OCI-M1 (cell line): Measurements from ENCODE around the gene LCE2D.
"Not testable (repeated sequence)": the region's sequence is repeated elsewhere in the genome, so short reads cannot be mapped to it uniquely, and the experiment has no call there.

Source experiments
- DNase-seq: peaks from one replicate; lab custom pipeline; 2025; lab: John Stamatoyannopoulos, UW

Gene LCE2D, protein sequence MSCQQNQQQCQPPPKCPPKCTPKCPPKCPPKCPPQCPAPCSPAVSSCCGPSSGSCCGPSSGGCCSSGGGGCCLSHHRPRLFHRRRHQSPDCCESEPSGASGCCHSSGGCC

DNA sequence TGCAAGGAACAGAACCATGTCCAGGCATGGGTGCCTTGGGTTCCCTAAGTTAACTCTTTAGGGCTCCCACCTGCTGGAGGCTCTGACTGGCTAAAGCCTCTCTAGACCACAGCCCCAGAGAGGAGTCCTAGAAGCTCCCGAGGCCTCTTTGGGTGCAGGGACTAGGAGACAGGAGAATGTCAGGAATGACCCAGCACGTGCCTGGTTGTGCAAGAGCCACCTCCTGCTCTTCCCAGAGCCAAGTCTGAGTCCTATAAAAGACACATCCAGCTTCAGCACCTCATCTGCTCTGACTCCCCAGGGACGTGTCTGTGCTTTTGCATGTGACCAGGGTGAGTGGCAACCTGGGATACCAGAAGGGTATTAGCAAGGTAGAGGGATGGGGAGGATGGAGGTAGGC, at the start of gene LCE2D:
TSS of gene LCE2D (plus strand) at position 283 of the 400 bp plus-strand sequence. CDS start 726 bp downstream, outside the sequence.
- DNase-seq = no peak

DNA sequence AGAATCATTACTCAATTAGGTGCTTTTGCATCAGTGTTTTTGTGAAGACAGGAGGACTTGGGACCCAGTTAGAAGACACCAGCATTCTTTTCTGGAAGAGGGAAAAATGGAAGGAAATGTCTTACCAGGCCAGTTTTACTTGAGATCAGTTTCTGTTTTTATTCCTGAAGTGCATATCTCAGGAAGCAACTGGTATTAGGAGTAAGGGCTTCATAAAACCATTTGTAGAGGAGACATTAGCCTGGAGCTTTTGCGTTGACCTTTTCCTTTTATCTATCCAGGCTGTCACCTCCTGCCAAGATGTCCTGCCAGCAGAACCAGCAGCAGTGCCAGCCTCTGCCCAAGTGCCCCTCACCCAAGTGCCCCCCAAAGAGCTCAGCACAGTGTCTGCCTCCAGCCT, 49.7 kb upstream of the LCE2D start, which contains the start of gene LCE3B:
TSS of gene LCE3B (plus strand) at position 301 of the 400 bp plus-strand sequence. CDS start at position 301, 0 bp downstream.
- DNase-seq = no peak

DNA sequence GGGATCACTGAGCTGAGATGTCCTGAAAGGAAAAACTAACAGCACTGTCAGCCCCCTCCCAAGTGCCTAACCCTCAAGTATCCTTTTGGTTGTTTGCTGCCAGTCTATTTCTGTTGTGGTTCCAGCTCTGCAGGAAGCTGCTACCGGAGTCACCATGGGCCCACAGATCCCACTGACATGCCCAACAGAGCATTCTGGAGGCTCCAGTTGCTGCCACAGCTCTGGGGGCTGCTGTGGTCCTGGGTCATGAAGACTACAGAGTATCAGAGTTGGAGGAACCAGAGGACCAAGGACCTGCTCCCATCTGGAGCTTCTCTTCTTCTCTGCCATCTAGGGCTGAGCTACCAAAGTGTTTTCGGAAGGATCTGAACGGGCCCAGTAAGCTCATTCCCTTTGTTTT, 41.2 kb upstream of the LCE2D start:
- DNase-seq = no peak

DNA sequence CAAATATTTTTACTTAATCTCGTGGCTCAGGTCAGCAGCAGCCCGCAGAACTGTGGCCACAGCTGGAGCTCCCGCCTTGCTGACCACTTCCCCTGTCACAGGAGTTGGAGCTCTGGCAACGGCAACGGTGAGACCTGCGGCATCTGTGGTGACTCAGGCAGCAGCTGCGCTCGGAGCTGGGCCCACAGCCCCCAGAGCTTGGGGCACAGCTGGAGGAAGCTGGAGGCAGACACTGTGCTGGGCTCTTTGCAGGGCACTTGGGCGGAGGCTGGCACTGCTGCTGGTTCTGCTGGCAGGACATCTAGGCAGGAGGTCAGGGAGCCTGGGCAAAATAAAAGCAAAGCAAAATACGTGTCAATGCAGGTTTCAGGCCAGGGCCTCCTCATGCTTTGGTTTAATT, 40.4 kb upstream of the LCE2D start, which contains the start of gene LCE3A:
TSS of gene LCE3A (minus strand) at position 301 of the 400 bp plus-strand sequence. CDS start at position 301, 0 bp downstream.
- DNase-seq = peak; percentile 84

DNA sequence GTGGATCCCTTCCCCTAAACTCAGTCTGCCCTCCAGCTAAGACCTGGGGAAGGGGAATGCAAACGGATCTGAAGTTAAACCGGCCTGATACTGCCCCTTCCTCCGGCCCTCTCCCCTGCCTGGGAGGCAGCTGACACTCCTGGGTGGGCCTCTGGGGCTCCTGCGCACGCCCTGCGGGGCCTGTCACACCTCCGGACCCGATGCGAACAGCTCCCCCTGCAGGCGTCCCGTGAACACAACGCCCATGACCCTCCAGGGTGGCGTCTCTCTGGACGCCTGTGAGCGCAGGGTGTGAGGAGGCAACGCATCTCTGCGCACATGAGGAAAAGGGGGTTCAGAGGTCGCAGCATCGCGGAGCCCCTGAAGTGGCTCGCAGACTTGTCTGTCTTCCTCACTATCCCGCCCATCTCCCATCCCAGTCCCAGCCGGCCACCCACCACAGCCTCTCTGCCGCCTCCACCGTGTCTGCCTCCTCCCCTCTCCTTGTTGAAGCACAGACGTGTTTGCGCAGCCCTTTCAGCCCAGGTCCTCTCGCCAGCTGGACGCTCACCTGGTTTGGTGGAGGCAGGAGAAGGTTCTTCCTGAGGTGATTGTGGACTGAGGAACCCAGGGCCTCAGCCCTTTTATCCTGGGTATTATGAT, 39.9 kb upstream of the LCE2D start:
- DNase-seq = no peak

DNA sequence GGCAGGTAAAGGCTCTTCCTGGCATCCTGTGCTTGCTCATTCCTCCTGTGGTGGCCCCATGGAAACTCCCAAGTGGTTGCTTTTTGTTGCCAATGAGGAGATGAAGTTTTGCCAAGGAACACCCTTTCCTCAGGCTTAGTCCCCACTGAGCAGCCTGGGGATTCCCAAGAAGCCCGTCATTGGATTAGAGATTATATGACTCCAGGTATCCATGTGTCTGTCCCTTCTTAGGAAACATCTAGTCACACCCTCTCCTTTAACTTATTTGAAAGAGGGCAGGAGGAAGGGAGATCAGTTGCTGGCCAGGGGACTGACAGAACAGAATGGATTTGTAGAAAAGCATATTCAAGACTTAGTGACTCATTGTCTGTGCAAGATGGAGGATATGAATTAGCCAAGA, 36.4 kb upstream of the LCE2D start:
- DNase-seq = no peak

DNA sequence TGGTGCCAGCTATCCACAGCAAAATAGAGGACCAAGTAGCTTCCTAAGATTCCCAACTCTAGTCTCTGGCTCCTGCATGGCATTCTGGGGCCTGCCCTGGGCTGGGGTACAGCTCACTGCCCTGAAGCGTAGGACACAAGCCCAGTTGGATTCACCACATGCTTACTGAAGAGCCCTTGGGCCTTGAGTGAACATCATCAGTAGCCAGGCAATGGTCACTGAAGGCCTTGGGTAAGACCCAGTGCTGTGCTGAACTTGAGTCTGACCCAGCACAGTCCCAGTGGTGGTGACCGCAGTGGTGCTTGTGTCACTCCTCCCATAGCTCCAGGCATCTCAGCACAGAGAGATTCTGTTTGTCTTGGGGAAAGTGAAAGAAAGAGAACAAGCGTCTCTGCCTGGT, 32.6 kb upstream of the LCE2D start:
- DNase-seq = no peak

DNA sequence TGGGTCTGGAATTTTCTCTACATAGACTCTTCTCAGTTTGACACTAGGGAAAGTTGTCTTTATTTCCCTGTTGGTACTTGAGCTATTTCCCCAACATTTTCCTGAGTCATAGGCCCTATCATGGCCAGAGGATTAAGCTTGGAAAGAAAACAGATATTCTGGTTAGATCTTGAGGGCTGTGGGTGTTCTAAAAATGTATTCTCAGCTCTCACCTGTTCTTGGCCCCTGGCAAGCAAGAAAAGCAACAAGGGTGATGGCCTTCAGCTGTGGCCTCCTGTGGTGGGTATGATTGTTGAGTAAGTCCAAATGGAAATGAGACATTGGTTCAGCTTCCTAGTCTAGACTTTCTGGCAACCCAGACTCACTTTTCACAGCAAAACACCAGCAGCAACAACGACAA, 22.8 kb upstream of the LCE2D start:
- no peak for DNase-seq

DNA sequence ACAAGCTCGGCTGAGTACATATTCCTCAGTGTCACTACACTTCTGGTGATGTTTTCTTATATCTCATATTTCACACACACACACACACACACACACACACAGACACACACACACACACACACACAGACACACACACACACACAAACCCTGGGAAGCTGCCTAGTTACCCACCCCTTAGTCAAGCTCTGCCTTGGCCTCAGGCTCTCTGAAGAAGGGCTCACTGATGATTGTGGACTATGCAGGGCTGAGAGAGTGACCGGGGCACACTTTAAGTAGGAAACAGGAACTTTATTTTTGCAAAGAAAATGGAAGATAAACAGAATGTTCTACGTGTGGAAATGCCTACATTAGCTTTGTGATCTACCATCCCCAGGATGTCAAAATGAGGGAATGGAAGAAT, 19.2 kb upstream of the LCE2D start:
- DNase-seq = no peak

DNA sequence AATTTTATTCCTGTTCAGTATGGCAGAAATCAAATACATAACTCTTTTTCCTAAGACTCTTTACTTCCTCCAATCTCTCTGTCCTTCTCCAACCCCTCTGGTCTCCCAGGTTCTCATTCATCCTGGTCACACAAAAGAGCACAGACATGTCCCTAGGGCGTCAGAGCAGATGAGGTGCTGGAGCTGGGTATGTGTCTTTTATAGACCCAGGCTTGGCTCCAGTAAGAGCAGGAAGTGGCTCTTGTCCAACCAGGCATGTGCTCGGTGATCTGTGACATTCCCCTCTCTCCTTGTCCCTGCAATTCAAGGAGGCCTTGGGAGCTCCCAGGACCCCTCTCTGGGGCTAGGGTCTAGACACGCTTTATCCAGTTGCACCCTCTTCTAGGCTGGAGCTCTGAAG, 18.0 kb upstream of the LCE2D start:
- DNase-seq = no peak

DNA sequence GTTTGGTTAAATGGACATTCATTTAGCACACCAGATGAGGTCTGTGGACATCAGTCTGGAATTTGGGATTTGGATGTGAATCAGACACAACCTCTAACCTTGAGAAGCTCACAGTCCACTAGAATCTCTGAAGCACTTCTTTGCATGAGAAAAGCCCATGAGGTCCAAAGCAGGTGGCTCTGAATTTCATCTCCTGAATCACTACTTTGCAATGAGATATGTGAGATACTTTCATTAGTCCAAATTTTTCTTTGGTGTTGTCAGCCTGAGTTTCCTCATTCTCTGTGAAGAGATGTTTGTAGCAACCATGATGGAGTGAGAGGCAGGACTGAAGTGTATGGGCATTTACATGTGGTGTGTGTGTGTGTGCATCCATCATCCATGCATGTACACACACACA, 16.5 kb upstream of the LCE2D start:
- no peak for DNase-seq

DNA sequence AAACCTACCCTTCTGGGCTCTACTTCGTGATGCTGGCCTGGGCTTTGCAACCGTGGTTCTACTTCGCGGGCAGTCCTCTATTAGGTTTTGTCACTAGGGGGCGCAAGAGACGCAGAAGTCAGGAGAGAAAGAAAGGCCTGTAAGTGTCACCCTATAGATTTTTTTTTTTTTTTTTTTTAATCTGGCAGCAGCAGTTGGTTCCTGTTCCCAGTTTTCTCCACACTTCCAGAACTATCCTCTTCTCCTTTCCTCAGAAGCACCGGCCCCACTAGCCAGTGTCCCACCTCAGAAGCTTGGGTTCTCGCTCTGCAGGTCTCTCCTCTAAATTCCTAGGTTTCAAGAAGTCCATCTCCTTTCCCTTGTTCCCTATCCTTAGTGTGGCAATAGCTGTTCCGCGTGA, 9.1 kb upstream of the LCE2D start:
- DNase-seq = peak; percentile 87

DNA sequence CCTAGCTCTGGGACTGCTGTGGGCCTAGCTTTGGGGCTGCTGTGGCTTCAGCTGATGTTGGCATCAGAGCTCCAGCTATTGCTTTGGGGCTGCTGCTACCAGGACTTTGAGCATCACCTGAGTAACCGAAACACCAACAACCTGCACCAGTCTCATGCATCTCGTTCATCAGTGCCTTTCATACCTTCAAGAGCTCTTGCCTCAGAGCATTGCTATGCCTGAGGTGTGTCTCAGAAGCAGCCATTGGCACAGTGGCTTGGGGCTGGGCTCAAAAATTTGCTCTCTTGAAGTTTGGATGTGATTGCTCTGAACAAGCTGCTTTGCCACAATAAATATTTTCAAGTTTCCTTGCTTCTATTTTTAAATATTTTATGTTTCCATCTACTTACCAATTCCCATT, 6.7 kb upstream of the LCE2D start:
- DNase-seq = no peak

DNA sequence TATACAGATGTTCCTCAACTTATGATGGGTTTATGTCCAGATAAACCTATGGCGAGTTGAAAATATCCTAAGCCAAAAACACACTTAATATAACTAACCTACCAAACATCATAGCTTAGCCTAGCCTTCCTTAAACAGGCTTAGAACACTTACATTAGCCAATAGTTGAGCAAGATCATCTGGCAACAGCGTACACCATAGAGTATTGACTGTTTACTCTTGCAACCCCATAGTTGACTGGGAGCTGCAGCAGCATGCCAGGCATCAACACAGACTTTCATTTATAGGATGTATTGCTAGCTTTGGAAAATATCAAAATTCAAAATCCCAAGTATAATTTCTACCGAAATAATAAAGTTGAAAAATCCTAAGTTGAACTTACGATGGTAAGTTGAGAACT, 5.5 kb upstream of the LCE2D start:
- DNase-seq = no peak

DNA sequence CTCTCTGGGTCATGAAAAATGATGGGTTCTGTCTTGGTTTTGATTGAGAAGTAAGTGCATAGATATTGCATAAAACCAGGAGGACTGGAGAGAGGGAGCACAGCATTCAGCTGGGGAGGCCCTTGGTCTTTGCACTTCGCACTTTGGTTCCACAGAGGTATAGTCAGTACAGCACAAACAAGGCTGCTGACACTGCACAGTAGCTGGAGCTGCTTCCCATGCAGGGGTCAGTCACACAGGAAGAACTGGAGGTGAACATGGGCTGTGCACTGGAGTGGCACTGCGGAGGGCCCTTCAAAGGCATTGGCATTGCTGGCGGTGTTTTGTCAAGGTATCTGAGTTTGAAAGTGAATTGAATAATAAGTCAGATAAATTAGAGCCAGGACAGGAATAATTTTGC, 4.5 kb upstream of the LCE2D start:
- DNase-seq = no peak

DNA sequence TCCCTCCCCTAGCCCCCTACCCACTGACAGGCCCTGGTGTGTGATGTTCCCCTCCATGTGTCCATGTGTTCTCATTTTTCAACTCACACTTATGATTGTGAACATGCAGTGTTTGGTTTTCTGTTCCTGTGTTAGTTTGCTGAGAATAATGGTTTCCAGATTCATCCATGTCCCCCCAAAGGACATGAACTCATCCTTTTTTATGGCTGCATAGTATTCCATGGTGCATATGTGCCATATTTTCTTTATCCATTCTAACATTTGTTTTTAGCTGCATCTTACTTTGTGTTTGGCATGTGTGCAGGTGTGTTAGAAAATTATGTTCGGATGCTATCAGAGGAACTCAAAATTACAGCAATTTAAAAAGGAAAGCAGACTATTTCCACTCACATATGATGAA, 3.0 kb downstream of the LCE2D start:
- DNase-seq = not testable (repeated sequence)

DNA sequence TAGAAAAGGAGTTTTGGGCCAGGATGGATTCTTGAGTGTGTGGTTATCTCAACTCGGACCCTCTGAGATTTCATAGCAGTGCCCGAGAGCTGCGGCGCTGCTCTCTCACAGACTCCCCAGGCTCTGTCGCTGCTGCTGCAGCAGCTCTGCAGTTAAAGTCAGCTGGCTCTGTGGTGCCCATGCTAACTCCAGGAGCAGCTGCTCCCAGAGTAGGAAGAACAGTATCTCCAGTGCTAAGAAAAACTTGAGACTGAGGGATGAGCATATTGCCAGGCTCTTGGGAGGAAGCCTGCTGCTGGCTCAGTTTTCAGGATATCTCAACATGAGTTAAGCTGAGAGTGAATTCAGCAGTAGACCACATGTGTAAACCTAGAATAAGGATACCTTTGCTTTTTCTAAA, 4.5 kb downstream of the LCE2D start:
- no peak for DNase-seq

DNA sequence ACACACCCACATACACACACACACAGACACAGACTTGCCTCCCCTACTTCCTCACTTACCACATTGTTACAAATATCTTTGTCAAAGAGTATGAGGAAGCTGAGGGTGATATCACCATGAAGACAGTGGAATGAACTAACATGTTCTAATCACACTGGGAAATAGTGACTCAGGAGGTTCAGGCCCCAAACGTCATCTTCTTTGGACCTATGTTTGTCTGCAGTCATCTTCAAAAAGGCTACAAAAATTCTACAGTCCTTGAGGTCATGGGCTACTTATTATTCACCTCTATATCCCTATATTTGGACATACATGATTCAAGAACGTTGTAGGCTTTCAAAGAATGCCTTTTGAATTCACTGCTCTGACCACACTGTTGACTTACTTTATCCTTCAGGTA, 9.8 kb downstream of the LCE2D start:
- peak; percentile 23 for DNase-seq

DNA sequence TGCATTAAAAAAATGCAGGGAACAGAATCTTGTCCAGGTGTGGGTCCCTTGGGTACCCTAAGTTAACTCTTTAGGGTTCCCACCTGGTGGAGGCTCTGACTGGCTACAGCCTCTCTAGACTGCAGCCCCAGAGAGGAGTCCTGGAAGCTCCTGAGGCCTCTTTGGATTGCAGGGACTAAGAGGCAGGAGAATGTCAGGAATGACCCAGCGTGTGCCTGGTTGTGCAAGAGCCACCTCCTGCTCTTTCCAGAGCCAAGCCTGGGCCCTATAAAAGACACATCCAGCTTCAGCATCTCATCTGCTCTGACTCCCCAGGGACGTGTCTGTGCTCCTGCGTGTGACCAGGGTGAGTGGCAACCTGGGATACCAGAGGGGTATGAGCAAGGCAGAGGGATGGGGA, 11.8 kb downstream of the LCE2D start, which contains the start of gene LCE2C:
TSS of gene LCE2C (plus strand) at position 297 of the 400 bp plus-strand sequence. CDS start 737 bp downstream, outside the sequence.
- not testable (repeated sequence) for DNase-seq

DNA sequence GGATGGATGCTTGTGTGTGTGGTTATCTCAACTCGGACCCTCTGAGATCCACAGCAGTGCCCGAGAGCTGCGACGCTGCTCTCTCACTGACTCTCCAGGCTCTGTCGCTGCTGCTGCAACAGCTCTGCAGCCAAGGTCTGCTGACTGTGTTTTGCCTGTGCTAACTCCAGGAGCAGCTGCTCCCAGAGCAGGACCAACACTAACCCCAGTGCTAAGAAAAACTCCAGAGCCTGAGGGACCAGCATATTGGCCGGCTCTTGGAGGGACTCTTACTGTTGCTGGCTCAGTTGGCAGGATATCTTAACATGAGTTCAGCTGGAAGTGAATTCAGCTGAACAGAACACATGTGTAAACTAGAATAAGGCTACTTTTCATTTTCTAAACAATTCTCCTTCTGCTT, 16.3 kb downstream of the LCE2D start:
- no peak for DNase-seq

DNA sequence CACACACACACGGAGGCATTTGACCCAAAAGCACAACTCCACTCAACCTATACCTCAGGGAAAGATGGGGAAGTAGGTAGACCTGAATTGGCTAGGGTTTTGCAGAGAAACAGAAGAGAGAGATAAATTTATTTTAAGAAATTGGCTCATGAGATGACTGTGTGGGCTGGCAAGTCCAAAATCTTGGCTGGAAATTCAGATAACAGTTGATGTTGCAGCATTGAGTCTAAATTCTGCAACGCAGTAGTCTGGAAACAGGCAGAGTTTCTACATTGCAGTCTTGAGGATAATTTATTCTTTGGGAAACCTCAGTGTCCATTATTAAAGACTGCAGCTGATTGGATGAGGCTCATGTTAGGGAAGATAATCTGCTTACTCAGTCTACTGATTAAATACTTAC, 18.4 kb downstream of the LCE2D start:
- DNase-seq = no peak

DNA sequence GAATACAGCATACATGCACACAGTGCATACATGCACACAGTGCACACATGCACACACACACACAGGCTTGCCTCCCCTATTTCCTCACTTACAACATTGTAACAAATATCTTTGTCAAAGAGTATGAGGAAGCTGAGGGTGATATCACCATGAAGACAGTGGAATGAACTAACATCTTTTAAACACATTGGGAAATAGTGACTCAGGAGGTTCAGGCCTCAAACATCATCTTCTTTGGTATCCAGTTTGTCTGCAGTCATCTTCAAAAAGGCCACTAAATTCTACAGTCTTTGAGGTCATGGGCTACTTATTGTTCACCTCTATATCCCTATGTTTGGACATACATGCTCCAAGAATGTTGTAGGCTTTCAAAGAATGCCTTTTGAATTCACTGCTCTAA, 20.7 kb downstream of the LCE2D start:
- DNase-seq = no peak

DNA sequence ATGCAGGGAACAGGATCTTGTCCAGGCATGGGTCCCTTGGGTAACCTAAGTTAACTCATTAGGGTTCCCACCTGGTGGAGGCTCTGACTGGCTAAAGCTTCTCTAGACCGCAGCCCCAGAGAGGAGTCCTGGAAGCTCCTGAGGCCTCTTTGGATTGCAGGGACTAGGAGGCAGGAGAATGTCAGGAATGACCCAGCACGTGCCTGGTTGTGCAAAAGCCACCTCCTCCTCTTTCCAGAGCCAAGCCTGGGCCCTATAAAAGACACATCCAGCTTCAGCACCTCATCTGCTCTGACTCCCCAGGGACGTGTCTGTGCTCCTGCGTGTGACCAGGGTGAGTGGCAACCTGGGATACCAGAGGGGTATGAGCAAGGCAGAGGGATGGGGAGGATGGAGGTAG, 22.6 kb downstream of the LCE2D start, which contains the start of gene LCE2B:
TSS of gene LCE2B (plus strand) at position 301 of the 400 bp plus-strand sequence. CDS start 721 bp downstream, outside the sequence.
- DNase-seq = not testable (repeated sequence)
